GM10248 (cell line): Measurements from ENCODE around the gene DEDD2.
A peak's percentile ranks its signal among the peaks of the same experiment; 100 is the strongest.

Experiments used
- CTCF ChIA-PET: fragments of 300-600 bp; sonication (Branson Sonifier 250); formaldehyde crosslinking; extraction: SDS; loops from one replicate; lab custom pipeline; 2021; ENCODE audit warnings: antibody characterized with exemption; lab: Yijun Ruan, JAX
- POLR2A ChIA-PET: fragments of 350-650 bp; sonication (Branson Sonifier 250); formaldehyde crosslinking; extraction: SDS; loops from one replicate; lab custom pipeline; 2020; ENCODE audit warnings: antibody characterized with exemption; lab: Yijun Ruan, JAX
- DNase-seq: peaks from one replicate; pipeline ENCODE4 v3.0.0; 2012; ENCODE audit errors: extremely low spot score
- TF ChIP-seq, protein P1 (sequence below): IDR thresholded peaks from 2 replicates; pipeline ENCODE4 v1.5.1; 2012; ENCODE audit warnings: mild to moderate bottlenecking, low read depth; ENCODE audit errors: extremely low read depth, missing control alignments, control extremely low read depth

The DEDD2 gene

DNA sequence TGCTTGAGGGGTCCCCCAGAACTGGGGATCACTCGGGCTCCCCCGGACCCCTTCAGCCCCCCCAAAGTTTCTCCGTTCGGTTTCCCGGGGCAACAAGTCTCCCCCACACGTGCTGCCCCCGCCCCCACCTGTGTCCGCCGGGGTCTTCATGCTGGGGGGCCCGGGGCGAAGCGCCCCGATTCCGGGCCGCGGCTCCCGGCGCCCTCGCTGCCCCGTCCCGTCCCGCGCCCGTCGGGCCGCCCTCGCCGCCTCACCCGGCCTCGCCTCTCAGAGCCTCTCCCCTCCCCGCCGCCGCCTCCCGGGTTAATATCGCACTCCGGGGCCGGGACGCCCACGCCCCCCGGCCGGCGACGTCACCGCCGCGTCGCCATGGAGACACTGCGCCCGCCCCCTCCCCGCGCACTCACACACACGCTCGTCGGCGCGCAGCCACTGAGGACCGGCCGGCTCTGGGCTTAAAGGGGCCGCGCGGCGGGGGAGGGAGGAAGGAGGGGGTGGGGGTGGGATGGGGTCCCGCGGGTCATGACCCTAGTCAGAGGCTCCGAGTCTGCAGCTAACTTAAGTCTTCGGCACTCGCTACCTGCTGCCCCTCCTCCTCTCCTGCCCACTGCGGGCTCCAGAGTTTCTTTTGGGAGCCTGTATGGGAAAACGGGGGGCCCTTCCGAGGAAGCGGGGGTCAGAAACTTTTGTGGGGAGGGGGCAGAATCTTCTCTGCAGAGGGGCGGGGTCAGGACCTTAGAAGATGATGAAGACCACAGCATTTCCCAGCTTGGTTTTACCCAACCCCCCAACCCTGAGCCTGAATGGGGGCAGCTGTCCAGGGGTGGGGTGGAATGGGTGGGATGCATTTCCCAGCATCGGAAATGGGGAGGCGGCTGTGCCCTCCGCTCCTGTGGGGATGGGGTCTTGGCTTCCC, 37.6 kb upstream of the DEDD2 start, which contains the start of gene ERF:
TSS of gene ERF (minus strand) at position 279 of the 916 bp plus-strand sequence. CDS start at position 150, 129 bp downstream.
- peak; percentile 97 for DNase-seq
- TF ChIP-seq, protein P1, sequence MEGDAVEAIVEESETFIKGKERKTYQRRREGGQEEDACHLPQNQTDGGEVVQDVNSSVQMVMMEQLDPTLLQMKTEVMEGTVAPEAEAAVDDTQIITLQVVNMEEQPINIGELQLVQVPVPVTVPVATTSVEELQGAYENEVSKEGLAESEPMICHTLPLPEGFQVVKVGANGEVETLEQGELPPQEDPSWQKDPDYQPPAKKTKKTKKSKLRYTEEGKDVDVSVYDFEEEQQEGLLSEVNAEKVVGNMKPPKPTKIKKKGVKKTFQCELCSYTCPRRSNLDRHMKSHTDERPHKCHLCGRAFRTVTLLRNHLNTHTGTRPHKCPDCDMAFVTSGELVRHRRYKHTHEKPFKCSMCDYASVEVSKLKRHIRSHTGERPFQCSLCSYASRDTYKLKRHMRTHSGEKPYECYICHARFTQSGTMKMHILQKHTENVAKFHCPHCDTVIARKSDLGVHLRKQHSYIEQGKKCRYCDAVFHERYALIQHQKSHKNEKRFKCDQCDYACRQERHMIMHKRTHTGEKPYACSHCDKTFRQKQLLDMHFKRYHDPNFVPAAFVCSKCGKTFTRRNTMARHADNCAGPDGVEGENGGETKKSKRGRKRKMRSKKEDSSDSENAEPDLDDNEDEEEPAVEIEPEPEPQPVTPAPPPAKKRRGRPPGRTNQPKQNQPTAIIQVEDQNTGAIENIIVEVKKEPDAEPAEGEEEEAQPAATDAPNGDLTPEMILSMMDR = no peak
- ChIA-PET POLR2A (interaction anchor here (0.6 kb wide), 1 partner anchor 385 kb away, joined by 4 read pairs; no protein-coding TSS in a partner anchor), CTCF (interaction anchor here (1.1 to 1.6 kb wide), 2 partner anchors 24 to 41 kb away, joined by 4 to 5 read pairs; no protein-coding TSS in a partner anchor)

DNA sequence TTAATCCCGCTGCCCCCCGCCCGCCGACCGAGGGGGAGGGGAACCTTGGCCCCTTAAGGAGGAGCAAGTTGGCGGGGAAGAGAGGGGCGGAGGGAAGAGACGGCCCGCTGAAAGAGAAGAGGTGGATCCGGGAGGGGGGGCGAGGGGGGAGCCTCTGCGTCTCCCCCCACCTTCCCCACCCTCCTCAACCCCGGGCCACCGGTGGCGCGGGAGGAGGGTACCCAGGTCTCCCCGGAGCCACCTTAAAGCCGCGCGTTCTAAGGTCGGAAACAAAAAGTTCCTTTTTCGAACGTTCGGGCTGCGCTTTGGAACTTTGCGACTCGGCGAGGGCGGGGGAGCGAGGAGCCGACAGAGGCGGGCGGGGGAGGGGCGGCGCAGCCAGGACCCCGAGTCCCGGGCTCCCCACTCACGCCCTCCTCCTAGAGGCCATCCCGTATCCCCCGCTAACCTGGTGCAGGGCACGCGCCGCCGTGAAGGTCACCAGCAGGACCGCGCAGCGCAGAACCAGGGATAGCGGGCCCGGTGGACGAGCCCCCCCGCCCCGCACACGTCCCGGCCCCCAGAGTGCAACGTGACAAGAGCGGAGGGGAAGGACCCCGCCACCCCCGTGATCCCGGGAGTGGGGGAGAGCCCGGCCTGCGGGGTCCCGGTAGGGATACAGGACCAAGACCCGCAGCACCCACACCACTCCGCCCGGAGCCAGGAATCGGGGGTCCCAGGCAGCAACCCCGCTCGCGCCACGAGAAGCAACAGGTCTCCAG, 36.8 kb upstream of the DEDD2 start:
- CTCF ChIA-PET = no interaction called here
- peak; percentile 64 for DNase-seq
- POLR2A ChIA-PET = no interaction called here
- TF ChIP-seq, protein P1 = no peak

DNA sequence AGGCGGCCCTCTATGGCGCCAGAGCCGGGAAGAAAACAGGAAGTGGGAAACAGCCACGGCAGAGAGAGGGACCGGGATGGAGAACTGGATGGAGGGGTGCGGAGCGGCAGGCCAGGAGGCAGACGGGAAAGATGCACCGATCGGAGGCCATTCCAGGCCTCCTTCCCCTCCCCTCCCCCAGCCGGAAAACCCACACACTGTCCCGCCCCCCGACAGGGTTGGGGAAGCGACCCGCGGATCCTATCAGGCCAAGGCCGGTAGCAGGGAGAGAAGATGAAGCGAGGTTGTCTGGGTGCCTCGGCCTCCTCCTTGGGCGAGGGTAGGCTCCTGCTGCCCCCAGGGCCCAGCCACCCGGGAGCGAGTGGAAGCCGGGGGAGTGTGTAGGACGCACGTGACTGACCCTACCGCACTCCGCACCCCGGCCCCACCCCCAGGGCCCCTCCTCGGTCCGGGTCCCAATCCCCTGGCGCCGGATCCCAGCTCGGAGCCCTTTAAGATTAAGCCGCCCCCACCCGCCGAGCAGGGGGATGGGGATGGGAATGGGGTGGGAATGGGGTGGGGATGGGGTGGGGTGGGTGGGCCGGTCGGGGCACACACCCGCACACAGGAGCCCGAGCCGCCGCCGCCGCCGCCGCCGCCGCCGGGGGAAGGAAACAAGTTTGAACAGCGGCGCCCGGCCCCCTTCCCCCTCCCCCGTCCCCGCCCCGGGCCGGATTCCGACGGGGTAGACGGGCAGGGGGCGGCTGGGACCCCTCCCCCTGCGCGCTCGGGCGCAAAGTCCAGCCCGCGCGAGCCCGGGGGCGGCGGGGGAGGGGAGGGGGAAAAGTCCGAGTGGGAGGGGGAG, 36.0 kb upstream of the DEDD2 start:
- TF ChIP-seq, protein P1 = no peak
- POLR2A ChIA-PET = no interaction called here
- DNase-seq = peak; percentile 62
- CTCF ChIA-PET = no interaction called here

DNA sequence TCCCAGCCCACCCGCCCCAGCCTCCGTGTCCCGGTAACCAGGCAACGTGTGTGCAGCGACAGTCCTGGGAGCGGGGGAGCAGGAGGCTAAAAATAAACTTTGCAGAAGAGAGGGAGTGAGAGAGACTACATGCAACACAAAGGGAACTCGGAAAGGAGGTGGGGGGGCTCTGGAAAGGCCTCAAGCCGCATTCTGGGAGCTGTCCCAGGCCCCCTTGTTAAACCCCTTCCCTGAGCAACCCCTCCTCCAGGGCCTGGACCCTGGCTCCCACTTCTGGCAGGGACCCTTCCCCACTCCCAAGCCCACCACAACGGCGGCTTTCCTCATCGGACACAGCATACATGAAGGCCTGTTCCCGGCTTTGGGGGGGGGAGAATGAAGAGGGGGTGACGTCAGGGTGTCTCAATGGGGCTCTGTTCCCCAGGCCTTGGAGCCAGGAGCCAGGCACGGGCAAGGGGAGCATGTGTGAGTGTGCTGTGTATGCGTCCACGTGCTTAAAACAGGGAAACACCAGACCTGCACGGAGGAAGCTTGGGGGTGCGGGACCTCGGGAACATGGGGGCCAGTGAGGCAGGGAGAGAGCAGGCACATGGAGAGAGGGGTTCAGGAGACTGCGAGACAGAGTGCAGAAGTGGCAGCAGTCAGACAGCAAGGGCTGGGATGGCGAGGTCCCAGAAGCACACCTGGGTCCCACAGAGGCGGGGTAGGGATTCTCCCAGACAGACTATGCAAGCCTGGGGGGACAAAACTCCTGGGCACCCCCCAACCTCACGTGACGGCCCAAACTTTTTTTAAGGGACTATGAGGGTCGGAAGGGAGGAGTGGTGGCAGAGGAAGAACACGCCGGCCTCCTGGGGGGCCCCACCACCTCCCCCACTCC, 35.1 kb upstream of the DEDD2 start:
- CTCF ChIA-PET = interaction anchor here (1.0 to 1.2 kb wide), 3 partner anchors 10 to 44 kb away, joined by 3 to 5 read pairs (median 4); no protein-coding TSS in a partner anchor
- POLR2A ChIA-PET = no interaction called here

More for the DNA sequence above, 35.1 kb upstream of the DEDD2 start:
- TF ChIP-seq, protein P1 = no peak
- no peak for DNase-seq
